NCI-H2107 treated with DMSO at 0.1 percent for 48 hours (cell line): ENCODE data around the gene PIGM.

Experiments
- DNase-seq: peaks from one replicate; lab custom pipeline; 2025; ENCODE audit not compliant: unreplicated experiment; lab: John Stamatoyannopoulos, UW

The PIGM gene

GRCh38 chr1:160031365-160032164 lies at the start of gene PIGM:
Gene PIGM (minus strand): TSS chr1:160031990. CDS start chr1:160031739, 251 bp downstream.
- DNase-seq, result peak; percentile 97

GRCh38 chr1:160081261-160081936 lies 49.6 kb upstream of the PIGM start, which contains the start of gene KCNJ9:
Gene KCNJ9 (plus strand): TSS chr1:160081538. CDS start chr1:160084031, 2,493 bp downstream.
- DNase-seq, result no peak

- no peak for DNase-seq
These were observed 48.8 kb upstream of the PIGM start for GRCh38 chr1:160080381-160081100.

GRCh38 chr1:160079448-160079847 lies 47.7 kb upstream of the PIGM start:
- no peak for DNase-seq

GRCh38 chr1:160078512-160079195 lies 46.9 kb upstream of the PIGM start:
- DNase-seq, result no peak

GRCh38 chr1:160077486-160077885 lies 45.7 kb upstream of the PIGM start:
- DNase-seq, result no peak

- no peak for DNase-seq
These were observed 44.5 kb upstream of the PIGM start for GRCh38 chr1:160076295-160076694.

GRCh38 chr1:160075836-160076235 lies 44.0 kb upstream of the PIGM start:
- DNase-seq, result no peak

- DNase-seq, result no peak
These were observed 43.1 kb upstream of the PIGM start for GRCh38 chr1:160074865-160075264.

GRCh38 chr1:160071289-160071688 lies 39.5 kb upstream of the PIGM start:
- no peak for DNase-seq

- peak; percentile 24 for DNase-seq
These were observed 38.7 kb upstream of the PIGM start for GRCh38 chr1:160070243-160071163.

- no peak for DNase-seq
These were observed 37.9 kb upstream of the PIGM start, which contains the start of gene KCNJ10 for GRCh38 chr1:160069460-160070231. Gene KCNJ10 (minus strand): TSS chr1:160070160. CDS start chr1:160042532, 27,628 bp downstream.

- DNase-seq, result no peak
These were observed 36.4 kb upstream of the PIGM start for GRCh38 chr1:160068225-160068624.

GRCh38 chr1:160066829-160067745 lies 35.3 kb upstream of the PIGM start:
- DNase-seq, result no peak

- no peak for DNase-seq
These were observed 33.0 kb upstream of the PIGM start for GRCh38 chr1:160064746-160065145.

GRCh38 chr1:160064164-160064563 lies 32.4 kb upstream of the PIGM start:
- DNase-seq, result no peak

GRCh38 chr1:160063176-160063575 lies 31.4 kb upstream of the PIGM start:
- DNase-seq, result no peak

- DNase-seq, result no peak
These were observed 30.4 kb upstream of the PIGM start for GRCh38 chr1:160062230-160062532.
